GM12878 (cell line): ENCODE data around the gene UQCR11.

Experiments used
- E2F8 ChIP-seq: fragments of 450-650 bp; IDR thresholded peaks from 2 replicates; pipeline ENCODE4 v1.6.1; 2018; ENCODE audit warnings: mild to moderate bottlenecking, low read depth, moderate library complexity; ENCODE audit not compliant: partially characterized antibody
- EP300 ChIP-seq, 2 experiments: fragments of 150-350 bp in 1 of 2; IDR thresholded peaks; 2 replicates each; pipeline ENCODE4 v1.6.1; 2011 to 2012; ENCODE audit warnings: low read depth in 2 of 2, low read length in 2 of 2, borderline replicate concordance in 1 of 2, improper control_type of control experiment in 1 of 2, inconsistent platforms in 1 of 2; ENCODE audit not compliant: control insufficient read depth in 1 of 2
- SRF ChIP-seq, 2 experiments: IDR thresholded peaks; 2 replicates each; pipeline ENCODE4 v1.6.1; 2011; ENCODE audit warnings: low read depth in 2 of 2, low read length in 2 of 2, mild to moderate bottlenecking in 1 of 2, moderate library complexity in 1 of 2
- TBL1XR1 ChIP-seq: IDR thresholded peaks from 2 replicates; pipeline ENCODE4 v1.6.1; 2012; ENCODE audit warnings: low read depth, low read length, improper control_type of control experiment
- TF ChIP-seq, protein P1 (sequence below): IDR thresholded peaks from 2 replicates; pipeline ENCODE4 v1.6.1; 2011; ENCODE audit warnings: borderline replicate concordance, low read depth, mild to moderate bottlenecking, moderate library complexity, mixed read lengths, low read length; ENCODE audit not compliant: insufficient read depth; ENCODE audit errors: extremely low read length

DNA sequence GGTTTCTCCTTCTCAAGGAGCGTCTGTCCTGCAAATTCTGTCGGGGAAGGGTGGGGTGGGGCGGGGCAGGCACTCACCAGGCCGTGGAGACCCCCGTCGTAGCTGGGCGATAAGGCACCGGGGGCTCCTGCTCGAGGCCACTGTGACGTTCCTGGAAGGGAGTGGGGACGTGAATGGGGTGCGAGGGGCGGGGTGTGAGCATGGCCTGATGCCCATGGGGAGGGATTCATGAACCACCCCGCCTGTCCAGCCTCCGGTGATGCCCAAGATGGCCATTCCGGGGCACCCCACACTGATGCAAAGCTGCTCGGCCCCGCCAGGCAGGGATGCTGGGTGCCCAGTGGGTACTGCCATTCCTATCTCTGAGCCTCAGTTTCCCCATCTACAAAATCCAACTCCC is 14.4 kb upstream of the UQCR11 start:
- TF ChIP-seq, protein P1, sequence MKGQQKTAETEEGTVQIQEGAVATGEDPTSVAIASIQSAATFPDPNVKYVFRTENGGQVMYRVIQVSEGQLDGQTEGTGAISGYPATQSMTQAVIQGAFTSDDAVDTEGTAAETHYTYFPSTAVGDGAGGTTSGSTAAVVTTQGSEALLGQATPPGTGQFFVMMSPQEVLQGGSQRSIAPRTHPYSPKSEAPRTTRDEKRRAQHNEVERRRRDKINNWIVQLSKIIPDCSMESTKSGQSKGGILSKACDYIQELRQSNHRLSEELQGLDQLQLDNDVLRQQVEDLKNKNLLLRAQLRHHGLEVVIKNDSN: no peak
- no peak for TF ChIP-seq TBL1XR1
- no peak for TF ChIP-seq E2F8
- TF ChIP-seq EP300 (IDR thresholded peaks at IDR 0.05; ENCODE audit: borderline replicate concordance in 1 of 2, control insufficient read depth in 1 of 2, low read depth in 2 of 2, low read length in 2 of 2): no peak
- TF ChIP-seq SRF (IDR thresholded peaks at IDR 0.05; ENCODE audit: low read depth in 2 of 2, low read length in 2 of 2): no peak
